Measurements from ENCODE around the gene APOA5. TPM values are rescaled to one million over a fixed set of nuclear protein-coding genes. Genes with fewer than 3 reads are reported as not detected.

APOA5 gene
- total and polyA plus RNA-seq, 2 of the 13 experiments (the other 11 are each of a cell fraction or from before 2014, with no cell fraction given), result 44.0 to 49.1 TPM

- TF ChIP-seq, protein P1, sequence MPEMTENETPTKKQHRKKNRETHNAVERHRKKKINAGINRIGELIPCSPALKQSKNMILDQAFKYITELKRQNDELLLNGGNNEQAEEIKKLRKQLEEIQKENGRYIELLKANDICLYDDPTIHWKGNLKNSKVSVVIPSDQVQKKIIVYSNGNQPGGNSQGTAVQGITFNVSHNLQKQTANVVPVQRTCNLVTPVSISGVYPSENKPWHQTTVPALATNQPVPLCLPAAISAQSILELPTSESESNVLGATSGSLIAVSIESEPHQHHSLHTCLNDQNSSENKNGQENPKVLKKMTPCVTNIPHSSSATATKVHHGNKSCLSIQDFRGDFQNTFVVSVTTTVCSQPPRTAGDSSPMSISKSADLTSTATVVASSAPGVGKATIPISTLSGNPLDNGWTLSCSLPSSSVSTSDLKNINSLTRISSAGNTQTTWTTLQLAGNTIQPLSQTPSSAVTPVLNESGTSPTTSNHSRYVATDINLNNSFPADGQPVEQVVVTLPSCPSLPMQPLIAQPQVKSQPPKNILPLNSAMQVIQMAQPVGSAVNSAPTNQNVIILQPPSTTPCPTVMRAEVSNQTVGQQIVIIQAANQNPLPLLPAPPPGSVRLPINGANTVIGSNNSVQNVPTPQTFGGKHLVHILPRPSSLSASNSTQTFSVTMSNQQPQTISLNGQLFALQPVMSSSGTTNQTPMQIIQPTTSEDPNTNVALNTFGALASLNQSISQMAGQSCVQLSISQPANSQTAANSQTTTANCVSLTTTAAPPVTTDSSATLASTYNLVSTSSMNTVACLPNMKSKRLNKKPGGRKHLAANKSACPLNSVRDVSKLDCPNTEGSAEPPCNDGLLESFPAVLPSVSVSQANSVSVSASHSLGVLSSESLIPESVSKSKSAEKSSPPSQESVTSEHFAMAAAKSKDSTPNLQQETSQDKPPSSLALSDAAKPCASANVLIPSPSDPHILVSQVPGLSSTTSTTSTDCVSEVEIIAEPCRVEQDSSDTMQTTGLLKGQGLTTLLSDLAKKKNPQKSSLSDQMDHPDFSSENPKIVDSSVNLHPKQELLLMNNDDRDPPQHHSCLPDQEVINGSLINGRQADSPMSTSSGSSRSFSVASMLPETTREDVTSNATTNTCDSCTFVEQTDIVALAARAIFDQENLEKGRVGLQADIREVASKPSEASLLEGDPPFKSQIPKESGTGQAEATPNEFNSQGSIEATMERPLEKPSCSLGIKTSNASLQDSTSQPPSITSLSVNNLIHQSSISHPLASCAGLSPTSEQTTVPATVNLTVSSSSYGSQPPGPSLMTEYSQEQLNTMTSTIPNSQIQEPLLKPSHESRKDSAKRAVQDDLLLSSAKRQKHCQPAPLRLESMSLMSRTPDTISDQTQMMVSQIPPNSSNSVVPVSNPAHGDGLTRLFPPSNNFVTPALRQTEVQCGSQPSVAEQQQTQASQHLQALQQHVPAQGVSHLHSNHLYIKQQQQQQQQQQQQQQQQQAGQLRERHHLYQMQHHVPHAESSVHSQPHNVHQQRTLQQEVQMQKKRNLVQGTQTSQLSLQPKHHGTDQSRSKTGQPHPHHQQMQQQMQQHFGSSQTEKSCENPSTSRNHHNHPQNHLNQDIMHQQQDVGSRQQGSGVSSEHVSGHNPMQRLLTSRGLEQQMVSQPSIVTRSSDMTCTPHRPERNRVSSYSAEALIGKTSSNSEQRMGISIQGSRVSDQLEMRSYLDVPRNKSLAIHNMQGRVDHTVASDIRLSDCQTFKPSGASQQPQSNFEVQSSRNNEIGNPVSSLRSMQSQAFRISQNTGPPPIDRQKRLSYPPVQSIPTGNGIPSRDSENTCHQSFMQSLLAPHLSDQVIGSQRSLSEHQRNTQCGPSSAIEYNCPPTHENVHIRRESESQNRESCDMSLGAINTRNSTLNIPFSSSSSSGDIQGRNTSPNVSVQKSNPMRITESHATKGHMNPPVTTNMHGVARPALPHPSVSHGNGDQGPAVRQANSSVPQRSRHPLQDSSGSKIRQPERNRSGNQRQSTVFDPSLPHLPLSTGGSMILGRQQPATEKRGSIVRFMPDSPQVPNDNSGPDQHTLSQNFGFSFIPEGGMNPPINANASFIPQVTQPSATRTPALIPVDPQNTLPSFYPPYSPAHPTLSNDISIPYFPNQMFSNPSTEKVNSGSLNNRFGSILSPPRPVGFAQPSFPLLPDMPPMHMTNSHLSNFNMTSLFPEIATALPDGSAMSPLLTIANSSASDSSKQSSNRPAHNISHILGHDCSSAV (CRISPR knock-in tag; IDR thresholded peaks at IDR 0.05; ENCODE audit: borderline replicate concordance), result no peak
- no peak for TF ChIP-seq HNRNPH1 (optimal IDR thresholded peaks at IDR 0.05; ENCODE audit: low read depth, low read length)
- TF ChIP-seq, protein P2, sequence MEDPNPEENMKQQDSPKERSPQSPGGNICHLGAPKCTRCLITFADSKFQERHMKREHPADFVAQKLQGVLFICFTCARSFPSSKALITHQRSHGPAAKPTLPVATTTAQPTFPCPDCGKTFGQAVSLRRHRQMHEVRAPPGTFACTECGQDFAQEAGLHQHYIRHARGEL (CRISPR knock-in tag; IDR thresholded peaks at IDR 0.05), result no peak
- no peak for TF ChIP-seq NFE2L2 (IDR thresholded peaks at IDR 0.05; ENCODE audit: low read length)
- TF ChIP-seq NFRKB (IDR thresholded peaks at IDR 0.05), result no peak
- TF ChIP-seq PAXIP1 (CRISPR knock-in tag; conservative IDR thresholded peaks at IDR 0.05), result no peak
- TF ChIP-seq, protein P3, sequence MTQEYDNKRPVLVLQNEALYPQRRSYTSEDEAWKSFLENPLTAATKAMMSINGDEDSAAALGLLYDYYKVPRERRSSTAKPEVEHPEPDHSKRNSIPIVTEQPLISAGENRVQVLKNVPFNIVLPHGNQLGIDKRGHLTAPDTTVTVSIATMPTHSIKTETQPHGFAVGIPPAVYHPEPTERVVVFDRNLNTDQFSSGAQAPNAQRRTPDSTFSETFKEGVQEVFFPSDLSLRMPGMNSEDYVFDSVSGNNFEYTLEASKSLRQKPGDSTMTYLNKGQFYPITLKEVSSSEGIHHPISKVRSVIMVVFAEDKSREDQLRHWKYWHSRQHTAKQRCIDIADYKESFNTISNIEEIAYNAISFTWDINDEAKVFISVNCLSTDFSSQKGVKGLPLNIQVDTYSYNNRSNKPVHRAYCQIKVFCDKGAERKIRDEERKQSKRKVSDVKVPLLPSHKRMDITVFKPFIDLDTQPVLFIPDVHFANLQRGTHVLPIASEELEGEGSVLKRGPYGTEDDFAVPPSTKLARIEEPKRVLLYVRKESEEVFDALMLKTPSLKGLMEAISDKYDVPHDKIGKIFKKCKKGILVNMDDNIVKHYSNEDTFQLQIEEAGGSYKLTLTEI (CRISPR knock-in tag; conservative IDR thresholded peaks at IDR 0.05), result no peak
Observed at GRCh38 chr11:116825854-116826750, 34.4 kb upstream of the APOA5 start (continued).

All from HepG2 (cell line).